ENCODE results near the gene TICAM2. TPM values are rescaled to one million over a fixed set of nuclear protein-coding genes. Genes with fewer than 3 reads are reported as not detected.

Gene TICAM2
- total RNA-seq, 2 donors from 2014 or later: 0.67 to 1.1 TPM

GRCh38 chr5:115549154-115549553 lies 53.1 kb downstream of the TICAM2 start:
- no peak for DNase-seq (ENCODE audit: low spot score)
- Histone ChIP-seq H3K4me1 (no peaks in the 10 kb centered on the region), H3K4me3 (no peak overlapping the region), H3K27ac (no peak overlapping the region), H3K27me3 (no peaks in the 10 kb centered on the region), H3K9me3 (peaks cover 0 to 8% of the 10 kb centered on the region in 2 donors), H3K36me3 (no peaks in the 10 kb centered on the region)
- TF ChIP-seq, protein P1, sequence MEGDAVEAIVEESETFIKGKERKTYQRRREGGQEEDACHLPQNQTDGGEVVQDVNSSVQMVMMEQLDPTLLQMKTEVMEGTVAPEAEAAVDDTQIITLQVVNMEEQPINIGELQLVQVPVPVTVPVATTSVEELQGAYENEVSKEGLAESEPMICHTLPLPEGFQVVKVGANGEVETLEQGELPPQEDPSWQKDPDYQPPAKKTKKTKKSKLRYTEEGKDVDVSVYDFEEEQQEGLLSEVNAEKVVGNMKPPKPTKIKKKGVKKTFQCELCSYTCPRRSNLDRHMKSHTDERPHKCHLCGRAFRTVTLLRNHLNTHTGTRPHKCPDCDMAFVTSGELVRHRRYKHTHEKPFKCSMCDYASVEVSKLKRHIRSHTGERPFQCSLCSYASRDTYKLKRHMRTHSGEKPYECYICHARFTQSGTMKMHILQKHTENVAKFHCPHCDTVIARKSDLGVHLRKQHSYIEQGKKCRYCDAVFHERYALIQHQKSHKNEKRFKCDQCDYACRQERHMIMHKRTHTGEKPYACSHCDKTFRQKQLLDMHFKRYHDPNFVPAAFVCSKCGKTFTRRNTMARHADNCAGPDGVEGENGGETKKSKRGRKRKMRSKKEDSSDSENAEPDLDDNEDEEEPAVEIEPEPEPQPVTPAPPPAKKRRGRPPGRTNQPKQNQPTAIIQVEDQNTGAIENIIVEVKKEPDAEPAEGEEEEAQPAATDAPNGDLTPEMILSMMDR (IDR thresholded peaks at IDR 0.05): no peak

- Histone ChIP-seq H3K9me3 (peaks cover 0 to 8% of the 10 kb centered on the region in 2 donors), H3K36me3 (no peaks in the 10 kb centered on the region), H3K27ac (no peak overlapping the region), H3K27me3 (no peaks in the 10 kb centered on the region), H3K4me1 (no peaks in the 10 kb centered on the region), H3K4me3 (no peak overlapping the region)
- TF ChIP-seq, protein P1 (IDR thresholded peaks at IDR 0.05): no peak
- no peak for DNase-seq (ENCODE audit: low spot score)
These were observed 53.6 kb downstream of the TICAM2 start for GRCh38 chr5:115548683-115549082.

DNA sequence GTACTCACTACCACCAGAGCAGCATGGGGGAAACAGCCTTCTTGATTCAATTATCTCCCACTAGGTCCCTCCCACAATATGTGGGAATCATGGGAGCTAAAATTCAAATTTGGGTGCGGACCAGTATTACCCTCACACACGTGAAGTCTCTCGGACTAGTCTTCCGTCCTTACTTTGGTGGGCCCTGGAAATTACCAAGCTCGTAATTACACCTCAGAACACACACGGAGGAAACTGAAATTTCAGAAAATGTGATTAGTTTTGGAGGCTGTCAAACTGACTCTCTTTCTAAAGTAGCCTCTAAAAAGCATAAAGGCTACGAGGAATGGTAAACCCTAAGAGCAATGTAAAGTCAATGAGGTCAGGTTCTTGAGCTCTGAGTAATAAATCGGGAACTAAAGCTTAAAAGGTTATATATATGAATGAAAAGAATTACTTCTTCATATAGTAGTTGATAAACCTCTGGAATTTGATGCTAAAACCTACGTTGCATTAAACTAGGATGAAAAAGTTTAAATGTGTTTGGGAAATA lies 56.9 kb downstream of the TICAM2 start:
- peaks cover 20% of the 10 kb centered on the region for H3K36me3 ChIP-seq
- peak overlapping the region; percentile 65 to 98 for H3K27ac ChIP-seq
- H3K4me3 ChIP-seq: no peak overlapping the region
- no peak for DNase-seq (ENCODE audit: low spot score)
- H3K4me1 ChIP-seq: peaks cover 0 to 19% of the 10 kb centered on the region in 2 donors
- H3K27me3 ChIP-seq: no peaks in the 10 kb centered on the region
- TF ChIP-seq, protein P1 (IDR thresholded peaks at IDR 0.05): no peak
- peaks cover 0 to 8% of the 10 kb centered on the region in 2 donors for H3K9me3 ChIP-seq

GRCh38 chr5:115544436-115545350 lies 57.6 kb downstream of the TICAM2 start, which contains the start of gene FEM1C:
TSS of gene FEM1C (minus strand) at chr5:115544775. CDS start at chr5:115543493, 1,282 bp downstream.
- H3K4me1 ChIP-seq: peaks cover 0 to 27% of the 10 kb centered on the region in 2 donors
- peaks cover 0 to 8% of the 10 kb centered on the region in 2 donors for H3K9me3 ChIP-seq
- H3K27me3 ChIP-seq: no peaks in the 10 kb centered on the region
- peaks cover 20% of the 10 kb centered on the region for H3K36me3 ChIP-seq
- H3K4me3 ChIP-seq: peak within 1 kb of the TSS; percentile 86 to 87
- peak; percentile 98 for DNase-seq (ENCODE audit: low spot score)
- H3K27ac ChIP-seq: peak within 1 kb of the TSS; percentile 98 to 99
- TF ChIP-seq, protein P1 (IDR thresholded peaks at IDR 0.05): no peak

GRCh38 chr5:115544043-115544435 lies 58.2 kb downstream of the TICAM2 start:
- peak; percentile 69 for DNase-seq (ENCODE audit: low spot score)
- no peaks in the 10 kb centered on the region for H3K27me3 ChIP-seq
- peak overlapping the region; percentile 86 to 87 for H3K4me3 ChIP-seq
- TF ChIP-seq, protein P1 (IDR thresholded peaks at IDR 0.05): no peak
- H3K36me3 ChIP-seq: peaks cover 25% of the 10 kb centered on the region
- H3K4me1 ChIP-seq: peaks cover 0 to 33% of the 10 kb centered on the region in 2 donors
- peak overlapping the region; percentile 98 to 99 for H3K27ac ChIP-seq
- peaks cover 0 to 8% of the 10 kb centered on the region in 2 donors for H3K9me3 ChIP-seq

All from right atrium auricular region (tissue), 2 donors.